ENCODE results near the gene ERF.

- no peak for TF ChIP-seq TAF1 (IDR thresholded peaks at IDR 0.05; ENCODE audit: borderline replicate concordance, low read depth, low read length)
- no peak for TF ChIP-seq POLR2A (IDR thresholded peaks at IDR 0.05; ENCODE audit: low read depth, low read length)
- no peak for TF ChIP-seq POLR2AphosphoS5 (IDR thresholded peaks at IDR 0.05; ENCODE audit: low read depth, low read length)
These were observed 37.4 kb upstream of the ERF start for GRCh38 chr19:42292042-42292960.

Measured in GM12892 (cell line).